ENCODE measurements around the gene FBXL13.
A peak's percentile ranks its signal among the peaks of the same experiment; 100 is the strongest.
"Not testable (repeated sequence)": the region's sequence is repeated elsewhere in the genome, so short reads cannot be mapped to it uniquely, and the experiment has no call there.

Gene FBXL13

DNA sequence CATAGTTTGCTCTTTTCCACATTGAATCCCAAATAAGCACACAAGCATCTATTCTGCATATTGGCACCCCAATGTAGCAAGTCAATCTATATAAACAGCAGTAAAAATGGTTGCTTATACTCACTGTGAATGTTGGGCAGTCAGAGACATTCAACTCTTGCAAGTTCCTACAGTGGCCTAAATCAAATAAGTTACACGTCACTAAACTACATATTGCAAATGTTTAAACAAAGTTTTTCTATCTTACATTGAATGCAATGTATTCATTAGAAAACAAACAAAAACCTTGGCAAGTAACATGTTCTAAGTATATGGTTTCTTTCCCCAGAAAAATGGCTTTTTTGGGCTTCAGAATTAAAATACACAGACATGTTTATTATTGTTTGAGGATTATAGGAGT, 142.8 kb downstream of the FBXL13 start:
- no peak for DNase-seq

DNA sequence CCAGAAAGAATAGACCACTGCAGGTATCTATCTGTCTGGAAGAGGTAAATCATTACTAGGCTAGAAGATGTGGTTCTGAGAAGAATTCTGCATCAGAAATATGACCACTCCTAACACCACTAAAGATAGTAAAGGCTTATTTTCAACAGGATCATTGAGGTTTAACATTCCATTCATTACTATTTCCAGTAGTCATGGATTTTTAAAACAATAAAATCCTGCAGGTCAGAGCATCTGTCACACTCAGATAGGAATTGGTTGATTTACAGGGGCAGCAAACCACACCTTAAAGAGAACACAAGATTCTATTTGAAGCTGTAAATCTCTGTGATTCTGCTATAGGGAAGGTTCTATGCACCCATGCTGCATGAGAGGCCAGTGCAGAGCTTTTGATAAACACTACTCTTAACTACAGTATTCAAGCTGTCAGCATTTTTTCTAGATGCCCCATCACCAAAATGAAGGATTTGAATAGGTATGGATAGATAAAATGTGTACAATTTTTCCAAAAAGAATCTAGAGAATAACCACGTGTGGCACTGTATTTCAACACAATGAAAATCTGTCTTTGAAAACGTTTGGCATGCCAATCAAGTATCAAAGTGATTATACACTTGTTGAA, 147.2 kb downstream of the FBXL13 start:
- no peak for DNase-seq

- DNase-seq, result no peak
These were observed 147.8 kb downstream of the FBXL13 start for GRCh38 chr7:102926783-102927140.

DNA sequence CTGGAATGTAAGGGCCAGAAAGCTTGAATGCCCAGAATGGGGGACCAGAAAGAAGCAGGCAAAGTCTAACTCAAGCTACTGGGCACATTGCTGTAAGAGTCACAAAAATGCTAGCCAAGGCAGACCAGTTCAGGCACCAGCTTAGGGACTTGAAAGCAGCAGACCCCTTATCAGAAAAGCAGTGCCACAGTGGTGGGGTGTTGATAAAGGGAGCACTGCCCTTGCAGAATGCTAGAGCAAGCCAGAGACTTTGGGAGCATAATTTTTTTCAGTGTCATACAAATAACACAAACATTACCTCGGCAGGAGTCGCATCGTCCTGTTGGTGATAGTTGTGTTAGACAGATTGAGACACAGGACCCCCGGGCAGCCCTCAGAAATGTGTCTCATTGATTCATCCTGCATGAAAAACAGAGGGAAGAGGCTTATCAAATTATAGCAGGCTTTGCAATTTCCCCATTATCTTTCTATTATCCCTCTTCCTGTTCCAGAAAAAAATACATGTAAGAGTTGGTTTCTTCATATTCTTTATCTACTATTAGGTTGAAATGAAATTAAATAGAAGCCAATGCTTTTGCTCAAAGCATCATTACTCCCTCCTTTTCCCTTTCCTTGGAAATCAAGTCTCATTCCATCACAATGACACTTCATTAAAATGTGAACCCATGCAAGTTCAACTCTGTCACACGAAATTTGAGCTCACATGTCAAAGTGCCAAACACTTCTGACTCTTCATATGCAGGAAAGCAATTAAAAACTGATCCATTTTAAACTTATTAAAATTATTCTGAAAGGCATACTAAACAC, 148.4 kb downstream of the FBXL13 start:
- no peak for DNase-seq

DNA sequence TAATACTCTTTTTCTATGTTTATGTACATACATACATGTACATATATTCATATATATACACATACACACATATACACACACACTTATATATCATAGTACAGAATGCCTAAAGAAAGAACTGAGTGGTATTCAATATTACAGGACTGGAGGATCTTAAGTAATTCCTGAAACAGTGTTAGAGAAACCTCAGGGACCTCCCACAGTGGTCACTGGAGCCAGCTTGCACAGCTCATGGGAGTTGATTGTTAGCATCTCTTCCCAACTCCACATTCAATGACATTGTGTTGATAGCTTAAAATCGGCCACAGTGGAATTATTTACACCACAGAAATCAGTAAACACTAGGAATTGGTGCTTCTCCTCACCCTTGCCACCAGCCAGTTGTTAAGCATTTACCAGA, 155.8 kb downstream of the FBXL13 start:
- DNase-seq, result no peak

- DNase-seq, result peak; percentile 11
These were observed 156.9 kb downstream of the FBXL13 start for GRCh38 chr7:102917436-102918353.

- no peak for DNase-seq
These were observed 157.7 kb downstream of the FBXL13 start for GRCh38 chr7:102916881-102917280.

DNA sequence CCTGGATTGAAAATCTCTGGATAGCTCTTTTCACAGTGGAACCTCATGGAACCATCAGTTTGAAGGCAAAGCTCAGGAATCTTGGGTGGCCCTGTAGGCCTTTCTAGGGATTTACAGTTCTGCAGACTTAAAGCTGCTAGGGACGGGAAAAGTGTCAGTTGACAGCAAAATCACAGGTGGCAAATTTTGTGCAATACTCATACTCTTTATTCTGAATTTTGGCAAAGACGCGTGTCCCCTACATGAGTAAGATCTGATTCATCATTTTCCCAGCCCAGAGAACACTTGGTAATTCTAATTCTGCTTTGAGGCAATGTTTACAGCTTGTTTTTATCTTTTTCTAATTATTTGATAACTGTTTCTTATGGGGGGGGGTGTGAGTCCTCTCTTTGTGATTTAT, 158.2 kb downstream of the FBXL13 start:
- no peak for DNase-seq

DNA sequence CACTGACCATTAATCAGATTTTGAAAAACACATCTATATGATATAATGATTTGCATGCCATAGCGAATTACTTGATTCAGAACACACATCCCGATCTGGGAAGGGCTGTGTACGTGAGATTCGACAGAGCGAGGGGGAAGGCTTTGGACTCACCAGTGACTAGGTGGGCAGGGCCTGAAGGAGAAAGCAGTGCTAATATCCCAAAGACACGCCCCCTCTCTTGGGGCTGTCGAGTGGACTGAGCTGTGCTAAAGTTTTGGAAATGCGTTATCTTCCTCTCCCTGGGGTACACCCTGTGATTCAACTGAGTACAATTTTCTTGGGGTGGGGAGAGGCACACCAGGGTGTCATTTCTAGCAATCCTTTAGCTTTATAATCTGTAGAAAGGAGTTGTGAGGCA, 160.0 kb downstream of the FBXL13 start:
- DNase-seq, result no peak

- no peak for DNase-seq
These were observed 160.8 kb downstream of the FBXL13 start for GRCh38 chr7:102913826-102914225.

DNA sequence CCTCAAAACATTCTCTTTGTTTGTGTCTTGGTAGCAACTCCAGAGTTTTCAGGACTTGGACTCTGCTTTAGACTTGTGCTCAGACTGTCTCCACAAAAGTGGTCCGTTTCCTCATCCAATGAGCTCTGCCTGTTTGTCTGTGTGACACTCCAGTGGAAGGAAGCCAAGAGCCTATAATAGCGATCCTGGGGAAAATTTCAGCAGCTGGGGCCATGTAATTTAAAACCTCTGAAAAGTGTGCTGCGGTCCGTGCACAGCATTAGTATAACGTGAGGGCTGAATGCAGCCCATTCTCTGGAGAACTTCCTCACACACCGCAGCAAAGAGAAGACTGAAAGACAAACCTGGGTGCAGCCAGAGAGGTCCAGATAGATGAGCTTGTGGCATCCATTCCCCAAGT, 161.9 kb downstream of the FBXL13 start, which contains the start of gene LRRC17:
TSS of gene LRRC17 (plus strand) at position 259 of the 400 bp plus-strand sequence. CDS start 20,914 bp downstream, outside the sequence.
- peak; percentile 67 for DNase-seq

DNA sequence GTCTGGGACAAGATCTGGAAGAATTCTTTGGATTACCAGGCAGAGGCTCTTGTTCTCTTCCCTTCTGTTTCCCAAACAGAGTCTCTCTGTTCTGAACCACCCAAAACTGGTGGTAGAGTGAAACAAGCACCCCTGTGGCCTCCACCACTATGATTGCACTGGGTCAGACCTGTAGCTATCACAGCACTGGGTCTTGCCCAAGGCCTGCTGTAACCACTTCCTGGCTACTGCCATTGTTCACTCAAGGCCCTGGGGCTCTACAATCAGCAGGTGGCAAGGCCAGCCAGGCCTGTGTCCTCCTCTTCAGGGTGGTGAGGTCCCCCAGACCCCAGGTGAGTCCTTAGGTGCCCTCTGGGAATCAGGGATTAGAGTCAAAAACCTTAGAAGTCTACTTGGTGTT, 165.9 kb downstream of the FBXL13 start:
- no peak for DNase-seq

DNA sequence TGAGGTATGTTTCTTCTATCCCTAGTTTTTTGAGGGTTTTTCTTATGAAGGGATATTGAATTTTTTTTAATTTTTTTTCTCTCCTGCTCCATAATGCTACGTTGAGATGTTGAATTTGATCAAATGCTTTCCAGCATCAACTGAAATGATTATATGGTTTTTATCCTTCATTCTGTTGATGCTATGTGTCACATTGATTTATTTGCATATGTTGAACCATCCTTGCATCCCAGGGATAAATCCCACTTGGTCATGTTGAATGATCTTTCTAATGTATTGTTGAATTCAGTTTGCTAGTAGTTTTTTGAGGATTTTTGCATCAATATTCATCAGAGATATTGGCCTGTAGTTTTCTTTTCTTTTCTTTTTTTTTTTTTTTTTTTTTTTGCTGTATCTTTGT, 171.0 kb downstream of the FBXL13 start:
- not testable (repeated sequence) for DNase-seq

- DNase-seq, result not testable (repeated sequence)
These were observed 172.5 kb downstream of the FBXL13 start for GRCh38 chr7:102902052-102902451.

DNA sequence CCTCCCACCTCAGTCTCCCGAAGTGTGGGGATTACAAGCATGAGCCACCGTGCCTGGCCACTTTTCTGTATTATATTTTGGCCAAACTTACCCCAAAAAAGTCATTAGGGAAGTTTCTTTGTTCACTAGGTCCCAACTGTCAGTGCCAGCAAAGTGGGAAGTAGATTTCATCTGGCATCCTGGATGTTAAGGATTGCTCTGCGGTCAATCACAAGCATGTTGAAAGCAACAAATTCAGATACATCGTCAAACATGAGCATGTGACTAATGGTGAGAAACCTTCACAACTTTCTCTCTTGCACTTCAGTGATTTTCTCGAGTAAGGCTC, 176.1 kb downstream of the FBXL13 start:
- no peak for DNase-seq

DNA sequence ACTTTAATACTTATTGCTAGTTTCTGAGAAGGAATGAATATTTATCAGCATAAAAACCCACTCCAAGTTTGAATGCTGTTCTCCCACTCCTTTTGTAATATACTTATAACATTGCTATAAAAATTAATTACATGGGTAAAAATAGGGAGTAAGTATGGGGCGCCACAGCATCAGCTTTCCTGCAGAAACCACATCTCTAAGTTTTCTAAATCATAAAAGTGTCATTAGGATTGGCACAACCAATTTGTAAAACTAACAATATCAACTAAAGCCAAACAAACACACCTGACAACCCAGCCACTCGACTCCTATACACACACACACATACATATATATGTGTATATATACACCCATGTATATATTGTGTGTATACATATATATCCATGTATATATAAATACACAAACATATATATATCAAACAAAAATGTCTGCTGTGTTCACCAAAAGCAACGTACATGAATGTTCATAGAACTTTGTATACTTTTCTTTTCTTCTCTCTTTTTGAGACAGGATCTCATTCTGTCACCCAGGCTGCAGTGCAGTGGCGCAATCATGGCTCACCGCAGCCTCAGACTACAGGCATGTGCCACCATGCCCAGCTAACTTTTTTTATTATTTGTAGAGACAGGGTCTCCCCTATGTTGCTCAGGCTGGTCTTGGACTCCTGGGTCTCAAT, 176.6 kb downstream of the FBXL13 start:
- no peak for DNase-seq

DNA sequence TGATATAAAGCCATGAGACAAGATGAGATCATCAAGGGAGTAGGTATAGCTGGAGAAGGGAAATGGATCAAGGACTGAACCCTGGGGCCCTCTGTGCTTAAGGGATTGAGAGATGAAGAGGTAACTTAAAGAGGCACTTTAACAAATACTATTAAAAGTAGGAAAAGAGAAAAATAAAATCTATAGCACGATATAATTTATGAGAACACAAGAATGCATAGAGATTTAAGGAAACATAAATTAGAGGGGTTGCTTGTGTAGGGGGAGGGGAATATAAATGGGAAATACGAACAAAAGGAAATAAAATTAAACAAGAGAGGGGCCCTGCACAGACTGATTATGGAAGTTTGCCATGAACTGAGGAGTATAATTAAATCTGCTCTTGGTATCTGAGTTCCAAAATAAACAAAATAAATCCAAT, 177.4 kb downstream of the FBXL13 start:
- no peak for DNase-seq

GRCh38 chr7:102896585-102896984, 178.0 kb downstream of the FBXL13 start:
- DNase-seq, result no peak

DNA sequence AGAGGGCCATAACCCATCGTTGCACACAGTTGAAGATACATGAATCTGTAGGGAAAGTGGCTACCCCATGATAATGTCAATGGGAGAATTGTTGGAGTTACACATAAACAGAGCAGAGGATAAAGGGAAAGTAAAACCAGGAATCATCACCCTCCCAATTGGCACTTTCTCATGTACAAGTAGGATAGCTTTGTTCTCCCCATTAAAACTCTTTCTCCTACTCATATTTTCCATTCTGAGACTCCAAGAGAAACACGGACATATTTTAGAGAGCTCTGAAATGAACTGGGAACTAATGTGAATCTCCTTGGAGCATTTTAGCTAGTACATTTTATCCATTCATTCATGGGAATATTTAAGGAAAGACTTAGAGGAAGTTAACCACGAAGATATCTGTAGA, 179.0 kb downstream of the FBXL13 start:
- DNase-seq, result no peak

- DNase-seq, result no peak
These were observed 181.8 kb downstream of the FBXL13 start for GRCh38 chr7:102892631-102893278.

GRCh38 chr7:102891693-102892261, 182.8 kb downstream of the FBXL13 start:
- DNase-seq, result no peak

All from DMS53 (cell line).